Stimulated activated effector memory CD8-positive, alpha-beta T cell treated with anti-CD3 and anti-CD28 coated beads, Interleukin-12 subunit alpha, Interleukin-12 subunit beta, amount 100 ng/mL, for 72 hours (primary cell): ENCODE measurements around the gene RORC.
A peak's percentile ranks its signal among the peaks of the same experiment; 100 is the strongest.
"Not testable (repeated sequence)": the region's sequence is repeated elsewhere in the genome, so short reads cannot be mapped to it uniquely, and the experiment has no call there.

ENCODE experiments used
- ATAC-seq: fragments of 150-1000 bp; cut with Tn5 transposase; 2 replicates; pipeline ENCODE4 v1.10.0; 2021
- DNase-seq, 2 donors: peaks; one replicate each; pipeline ENCODE4 v3.0.0; 2021 to 2022; ENCODE audit warnings: low spot score in 2 of 2
- H3K27ac Mint-ChIP-seq: one replicate; pipeline ENCODE4 v1.8.0; 2022; ENCODE audit warnings: mild to moderate bottlenecking, mixed read lengths
- H3K36me3 Mint-ChIP-seq: one replicate; pipeline ENCODE4 v1.8.0; 2022; ENCODE audit warnings: mild to moderate bottlenecking, mixed read lengths
- H3K4me1 Mint-ChIP-seq: one replicate; pipeline ENCODE4 v1.8.0; 2022; ENCODE audit warnings: mixed read lengths
- H3K4me3 Mint-ChIP-seq: one replicate; pipeline ENCODE4 v1.8.0; 2022; ENCODE audit warnings: mild to moderate bottlenecking, mixed read lengths
- H3K9me3 Mint-ChIP-seq: one replicate; pipeline ENCODE4 v1.8.0; 2022; ENCODE audit warnings: mixed read lengths

RORC gene

DNA sequence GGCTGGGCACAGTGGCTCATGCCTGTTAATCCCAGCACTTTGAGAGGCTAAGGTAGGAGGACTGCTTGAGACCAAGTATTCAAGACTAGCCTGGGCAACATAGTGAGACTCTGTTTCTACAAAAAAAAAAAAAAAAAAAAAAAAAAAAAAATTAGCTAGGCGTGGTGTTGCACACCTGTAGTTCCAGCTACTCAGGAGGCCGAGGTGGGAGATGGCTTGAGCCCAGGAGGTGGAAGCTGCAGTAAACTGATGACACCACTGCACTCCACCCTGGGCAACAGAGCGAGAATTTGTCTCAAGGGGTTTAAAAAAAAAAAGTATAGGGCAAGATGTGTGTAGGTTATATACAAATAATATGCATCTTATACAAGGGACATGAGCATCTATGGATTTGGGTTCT lies 43.9 kb downstream of the RORC start:
- DNase-seq, result no peak
- H3K27ac Mint-ChIP-seq, result no peak overlapping the region
- H3K4me3 Mint-ChIP-seq, result no peak overlapping the region
- H3K9me3 Mint-ChIP-seq, result no peaks in the 10 kb centered on the region
- peaks cover 30% of the 10 kb centered on the region for H3K4me1 Mint-ChIP-seq
- ATAC-seq, result no peak
- H3K36me3 Mint-ChIP-seq, result peaks cover 15% of the 10 kb centered on the region

DNA sequence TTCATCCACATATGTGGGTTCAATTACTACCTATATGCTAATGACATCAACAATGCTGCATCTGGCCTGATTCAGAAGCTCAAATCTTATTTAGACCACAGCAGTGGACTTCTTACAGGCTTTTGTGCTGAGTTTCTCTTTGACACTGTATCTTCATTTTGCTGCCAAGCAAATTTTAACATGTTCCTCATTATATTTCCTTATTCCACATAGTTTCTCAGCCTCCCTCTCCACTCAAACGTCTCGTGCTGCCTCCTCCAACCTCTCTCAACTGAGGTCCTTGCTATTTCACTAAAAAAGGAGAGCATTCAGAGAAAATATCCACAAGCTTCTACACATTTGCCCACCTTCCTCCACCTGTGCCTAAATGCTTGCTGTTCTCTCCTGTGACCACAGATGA lies 47.8 kb downstream of the RORC start:
- peaks cover 4% of the 10 kb centered on the region for H3K4me1 Mint-ChIP-seq
- no peak for ATAC-seq
- no peak overlapping the region for H3K4me3 Mint-ChIP-seq
- no peak overlapping the region for H3K27ac Mint-ChIP-seq
- no peak for DNase-seq
- peaks cover 36% of the 10 kb centered on the region for H3K36me3 Mint-ChIP-seq
- no peaks in the 10 kb centered on the region for H3K9me3 Mint-ChIP-seq

DNA sequence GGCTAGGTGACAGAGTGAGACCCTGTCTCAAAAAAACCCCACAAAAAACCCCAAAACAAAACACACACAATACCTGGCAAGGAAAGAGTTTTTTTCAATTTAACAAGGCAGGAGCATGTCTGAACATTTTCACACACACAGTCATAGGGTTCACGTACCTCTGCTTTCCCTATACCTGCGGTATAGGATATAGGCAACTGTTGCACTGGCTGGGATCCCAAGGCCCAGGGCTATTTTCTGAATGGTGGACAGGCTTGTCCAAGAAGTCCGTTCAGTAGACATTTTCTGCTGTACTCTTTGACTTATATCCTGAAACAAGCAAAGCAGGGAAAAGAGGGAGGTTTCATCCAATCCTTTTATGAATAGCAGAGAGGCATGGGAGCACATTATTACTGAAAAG lies 48.9 kb downstream of the RORC start:
- no peaks in the 10 kb centered on the region for H3K4me1 Mint-ChIP-seq
- H3K4me3 Mint-ChIP-seq, result no peak overlapping the region
- H3K9me3 Mint-ChIP-seq, result no peaks in the 10 kb centered on the region
- H3K36me3 Mint-ChIP-seq, result peaks cover 46% of the 10 kb centered on the region
- DNase-seq, result no peak
- no peak for ATAC-seq
- H3K27ac Mint-ChIP-seq, result no peak overlapping the region

DNA sequence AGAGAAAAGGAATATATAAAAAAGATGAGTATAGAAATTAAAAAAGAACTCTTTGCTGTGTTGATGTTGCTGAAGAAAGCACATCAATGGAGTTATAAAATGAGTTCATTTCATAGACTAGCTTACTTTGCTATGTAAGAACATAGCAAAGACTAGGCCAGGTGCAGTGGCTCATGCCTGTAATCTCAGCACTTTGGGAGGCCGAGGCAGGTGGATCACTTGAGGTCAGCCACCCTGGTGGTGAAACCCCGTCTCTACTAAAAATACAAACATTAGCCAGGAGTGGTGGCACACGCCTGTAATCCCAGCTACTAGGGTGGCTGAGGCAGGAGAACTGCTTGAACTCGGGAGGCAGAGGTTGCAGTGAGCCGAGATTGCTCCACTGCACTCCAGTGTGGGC lies 49.6 kb downstream of the RORC start:
- not testable (repeated sequence) for H3K9me3 Mint-ChIP-seq, DNase-seq, ATAC-seq, H3K27ac Mint-ChIP-seq, H3K4me3 Mint-ChIP-seq, H3K4me1 Mint-ChIP-seq
- H3K36me3 Mint-ChIP-seq, result peaks cover 53% of the 10 kb centered on the region

DNA sequence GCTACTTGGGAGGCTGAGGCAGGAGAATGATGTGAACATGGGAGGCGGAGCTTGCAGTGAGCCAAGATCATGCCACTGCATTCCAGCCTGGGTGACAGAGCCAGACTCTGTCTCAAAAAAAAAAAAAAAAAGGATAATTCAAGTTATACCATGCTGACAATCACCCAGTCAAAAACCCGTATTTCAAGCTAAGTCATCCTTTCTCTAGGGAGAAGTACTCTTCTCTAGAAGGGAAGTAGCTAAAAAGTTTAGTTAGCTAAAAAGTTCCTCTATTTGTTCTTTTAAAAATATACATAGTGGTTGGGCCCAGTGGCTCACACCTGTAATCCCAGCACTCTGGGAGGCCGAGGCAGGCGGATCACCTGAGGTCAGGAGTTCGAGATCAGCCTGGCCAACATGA lies 50.9 kb downstream of the RORC start:
- not testable (repeated sequence) for H3K4me1 Mint-ChIP-seq, H3K9me3 Mint-ChIP-seq, DNase-seq, H3K4me3 Mint-ChIP-seq, H3K27ac Mint-ChIP-seq, ATAC-seq
- peaks cover 65% of the 10 kb centered on the region for H3K36me3 Mint-ChIP-seq

DNA sequence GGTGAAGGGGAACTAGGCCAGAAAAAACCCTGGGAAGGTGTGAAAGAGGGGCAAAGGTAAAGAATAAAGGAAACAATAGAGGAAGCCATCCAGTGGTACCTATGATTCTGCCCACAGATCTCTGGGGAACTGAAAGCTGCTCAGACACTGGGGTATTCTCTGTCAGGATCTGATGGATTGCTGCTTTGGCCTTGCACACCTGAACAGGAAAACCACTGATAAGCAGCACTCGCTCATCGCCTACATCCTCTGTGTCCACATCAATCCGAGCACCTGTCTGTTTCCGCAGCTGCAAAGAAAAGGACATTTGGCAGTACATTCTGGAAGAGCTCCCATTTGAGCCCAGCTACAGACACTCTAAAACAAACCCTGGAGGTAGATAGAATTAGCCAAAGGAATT lies 51.8 kb downstream of the RORC start:
- Mint-ChIP-seq H3K4me3 (no peak overlapping the region), H3K4me1 (no peaks in the 10 kb centered on the region), H3K9me3 (no peaks in the 10 kb centered on the region), H3K27ac (no peak overlapping the region), H3K36me3 (peaks cover 74% of the 10 kb centered on the region)
- DNase-seq, result no peak
- ATAC-seq, result no peak

DNA sequence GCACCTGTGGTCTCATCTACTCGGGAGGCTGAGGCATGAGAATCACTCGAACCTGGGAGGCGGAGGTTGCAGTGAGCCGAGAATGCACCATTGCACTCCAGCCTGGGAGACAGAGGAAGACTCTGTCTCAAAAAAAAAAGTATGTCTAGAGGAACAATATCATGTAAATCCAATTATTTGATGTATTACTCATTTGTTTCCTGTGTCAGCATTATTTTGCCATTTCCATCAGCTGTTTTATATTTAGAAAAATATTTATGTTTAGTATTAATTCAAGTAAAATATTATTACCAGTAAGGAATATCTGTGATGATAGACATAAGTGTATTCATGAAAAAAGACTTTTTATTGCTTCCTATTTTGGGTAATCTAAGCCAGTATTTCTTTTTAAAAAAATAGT lies 54.3 kb downstream of the RORC start:
- Mint-ChIP-seq H3K9me3 (no peaks in the 10 kb centered on the region), H3K4me1 (no peaks in the 10 kb centered on the region), H3K36me3 (peaks cover 93% of the 10 kb centered on the region), H3K27ac (no peak overlapping the region), H3K4me3 (no peak overlapping the region)
- DNase-seq (no peak), ATAC-seq (no peak)

DNA sequence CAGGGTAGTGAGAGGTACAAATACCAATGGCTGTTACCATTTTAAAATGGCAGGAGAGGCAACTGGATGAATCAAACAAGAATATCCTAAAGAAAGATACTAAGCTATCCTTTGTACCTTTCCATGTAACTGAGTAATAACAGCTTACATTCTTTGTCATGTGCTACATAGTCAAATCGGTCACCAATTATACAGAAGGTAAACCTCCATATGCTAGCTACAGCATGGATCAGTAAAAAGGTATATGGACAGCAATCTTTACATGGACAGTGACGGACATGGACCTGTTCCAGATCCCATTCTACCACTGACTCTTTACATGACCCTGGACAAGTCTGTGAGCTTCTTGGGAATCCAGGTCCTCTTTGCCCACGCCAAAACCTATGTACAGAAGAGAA lies 54.9 kb downstream of the RORC start:
- no peak overlapping the region for H3K4me3 Mint-ChIP-seq
- H3K4me1 Mint-ChIP-seq, result no peaks in the 10 kb centered on the region
- no peak overlapping the region for H3K27ac Mint-ChIP-seq
- ATAC-seq (no peak), DNase-seq (no peak)
- H3K36me3 Mint-ChIP-seq, result peaks cover 86% of the 10 kb centered on the region
- H3K9me3 Mint-ChIP-seq, result no peaks in the 10 kb centered on the region

DNA sequence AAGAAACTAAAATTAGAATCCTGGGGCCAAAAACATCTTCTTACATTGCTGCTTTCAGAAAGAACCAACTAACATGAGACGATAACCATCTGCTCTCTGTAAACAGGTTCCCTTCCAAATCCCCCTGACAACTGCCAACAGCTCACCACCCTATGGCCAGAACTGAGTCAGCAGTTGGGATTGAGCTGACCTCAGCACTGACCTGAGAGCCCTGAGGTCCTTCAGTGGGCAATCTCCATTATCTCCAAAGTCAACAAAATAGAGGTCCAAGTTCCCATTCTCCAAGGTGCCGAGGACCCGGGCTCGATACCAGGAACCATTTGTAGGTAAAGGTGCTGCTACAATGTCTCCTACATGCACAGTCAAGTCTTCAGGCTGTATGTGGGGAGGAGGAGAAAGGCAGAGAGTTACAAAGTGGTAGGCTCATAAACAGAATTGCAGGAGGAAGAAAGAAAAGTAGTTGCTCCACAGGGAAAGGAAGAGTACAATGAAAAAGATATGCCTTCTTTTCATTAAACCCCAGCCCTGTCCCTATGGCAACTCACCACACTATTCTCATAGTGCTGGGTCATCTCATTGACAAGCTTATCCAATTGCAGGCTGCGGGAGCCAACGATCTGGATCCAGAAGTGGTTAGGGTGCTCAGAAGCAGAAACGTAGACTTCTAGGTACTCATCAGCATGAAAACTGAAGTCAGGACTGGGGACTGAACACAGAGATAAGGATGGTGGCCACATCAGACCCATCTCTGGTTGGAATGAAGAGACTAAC lies 55.5 kb downstream of the RORC start:
- no peak for ATAC-seq
- peaks cover 80% of the 10 kb centered on the region for H3K36me3 Mint-ChIP-seq
- no peaks in the 10 kb centered on the region for H3K9me3 Mint-ChIP-seq
- no peak overlapping the region for H3K4me3 Mint-ChIP-seq
- H3K4me1 Mint-ChIP-seq, result no peaks in the 10 kb centered on the region
- H3K27ac Mint-ChIP-seq, result peak overlapping the region; percentile 45
- DNase-seq, result no peak

DNA sequence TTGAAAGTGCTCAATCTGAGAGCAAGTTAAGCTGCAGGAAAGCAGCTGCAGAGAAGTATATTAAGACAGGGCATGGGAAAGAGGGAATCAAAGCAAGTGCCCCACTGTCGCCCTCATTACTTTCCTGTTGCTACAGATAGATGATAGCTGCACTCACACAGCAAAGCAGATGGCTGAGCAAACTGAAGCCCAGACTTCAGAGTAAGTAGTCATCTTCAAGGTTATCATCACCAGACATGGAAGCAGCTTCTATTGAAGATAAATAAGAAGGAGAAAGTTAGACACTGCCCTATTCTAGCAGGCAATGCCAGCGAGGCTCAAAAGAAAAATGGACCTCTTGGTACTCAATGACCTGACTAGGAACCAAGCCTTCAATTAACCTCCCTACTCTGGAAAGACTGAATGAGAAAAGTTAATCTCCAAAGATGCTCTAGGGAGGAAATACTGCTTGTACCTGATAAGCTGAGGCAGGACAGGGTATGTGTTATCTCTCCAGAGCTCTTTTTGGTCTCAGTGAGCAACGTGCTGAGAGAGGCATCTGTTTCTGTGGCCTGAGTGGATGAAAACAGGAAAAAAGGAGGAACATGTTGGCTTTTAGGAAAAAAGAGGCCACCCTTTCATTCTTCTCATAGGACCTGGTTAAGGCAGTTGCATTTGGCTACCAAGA lies 57.2 kb downstream of the RORC start:
- Mint-ChIP-seq H3K4me1 (no peaks in the 10 kb centered on the region), H3K27ac (no peak overlapping the region), H3K9me3 (no peaks in the 10 kb centered on the region), H3K4me3 (no peak overlapping the region), H3K36me3 (peaks cover 64% of the 10 kb centered on the region)
- no peak for ATAC-seq
- DNase-seq, result no peak

DNA sequence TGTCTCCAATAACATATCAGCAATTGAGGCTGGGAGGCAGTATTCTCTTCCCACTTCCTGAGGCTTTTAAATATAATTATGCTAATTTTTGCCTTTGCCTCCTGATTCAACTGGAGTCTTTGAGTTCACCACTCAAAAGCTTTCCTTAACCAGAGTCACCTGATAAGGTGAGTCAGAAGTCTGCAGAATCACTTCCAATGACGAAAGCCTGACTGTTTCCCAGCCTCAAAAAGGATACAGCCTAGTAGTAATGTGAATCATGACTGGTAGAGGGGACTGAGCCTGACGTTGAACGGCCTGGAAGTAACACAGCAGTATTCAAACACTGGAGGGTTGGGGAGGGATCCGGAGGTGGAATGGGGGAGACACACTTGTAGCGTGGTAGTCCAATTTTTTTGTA lies 57.9 kb downstream of the RORC start:
- peaks cover 57% of the 10 kb centered on the region for H3K36me3 Mint-ChIP-seq
- H3K27ac Mint-ChIP-seq, result no peak overlapping the region
- no peaks in the 10 kb centered on the region for H3K9me3 Mint-ChIP-seq
- no peak overlapping the region for H3K4me3 Mint-ChIP-seq
- H3K4me1 Mint-ChIP-seq, result no peaks in the 10 kb centered on the region
- ATAC-seq (peak; percentile 34), DNase-seq (no peak)

DNA sequence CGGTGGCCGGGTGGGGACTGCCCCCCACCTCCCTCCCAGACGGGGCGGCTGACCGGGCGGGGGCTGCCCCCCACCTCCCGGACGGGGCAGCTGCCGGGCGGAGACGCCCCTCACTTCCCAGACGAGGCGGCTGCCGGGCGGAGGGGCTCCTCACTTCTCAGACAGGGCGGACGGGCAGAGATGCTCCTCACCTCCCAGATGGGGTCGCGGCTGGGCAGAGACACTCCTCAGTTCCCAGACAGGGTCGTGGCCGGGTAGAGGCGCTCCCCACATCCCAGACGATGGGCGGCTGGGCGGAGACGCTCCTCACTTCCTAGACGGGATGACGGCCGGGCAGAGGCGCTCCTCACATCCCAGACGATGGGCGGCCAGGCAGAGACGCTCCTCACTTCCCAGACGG lies 62.3 kb downstream of the RORC start:
- H3K27ac Mint-ChIP-seq, DNase-seq, H3K4me1 Mint-ChIP-seq, H3K4me3 Mint-ChIP-seq, H3K9me3 Mint-ChIP-seq, ATAC-seq: not testable (repeated sequence)
- peaks cover 18% of the 10 kb centered on the region for H3K36me3 Mint-ChIP-seq

DNA sequence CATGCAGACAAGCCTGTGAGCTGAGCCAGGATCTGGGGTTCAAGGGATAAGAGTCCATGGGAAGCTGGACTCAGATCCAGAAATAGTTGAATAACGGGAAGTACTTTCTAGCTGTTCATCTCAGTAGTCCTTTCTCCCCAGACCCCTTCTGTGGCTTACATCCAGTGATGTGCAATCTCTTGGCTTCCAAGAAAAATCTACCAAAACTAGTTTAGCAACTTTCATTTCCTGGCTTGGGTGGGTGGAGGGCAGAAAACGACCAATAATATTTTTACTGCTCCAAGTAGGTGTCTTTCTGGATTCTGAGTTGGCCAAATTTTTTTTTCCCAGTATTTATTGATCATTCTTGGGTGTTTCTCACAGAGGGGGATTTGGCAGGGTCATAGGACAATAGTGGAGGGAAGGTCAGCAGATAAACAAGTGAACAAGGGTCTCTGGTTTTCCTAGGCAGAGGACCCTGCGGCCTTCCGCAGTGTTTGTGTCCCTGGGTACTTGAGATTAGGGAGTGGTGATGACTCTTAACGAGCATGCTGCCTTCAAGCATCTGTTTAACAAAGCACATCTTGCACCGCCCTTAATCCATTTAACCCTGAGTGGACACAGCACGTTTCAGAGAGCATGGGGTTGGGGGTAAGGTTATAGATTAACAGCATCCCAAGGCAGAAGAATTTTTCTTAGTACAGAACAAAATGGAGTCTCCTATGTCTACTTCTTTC lies 63.1 kb downstream of the RORC start:
- not testable (repeated sequence) for ATAC-seq, H3K4me3 Mint-ChIP-seq, H3K9me3 Mint-ChIP-seq, DNase-seq
- peaks cover 14% of the 10 kb centered on the region for H3K36me3 Mint-ChIP-seq
- peak overlapping the region; percentile 20 for H3K27ac Mint-ChIP-seq
- peaks cover 11% of the 10 kb centered on the region for H3K4me1 Mint-ChIP-seq

DNA sequence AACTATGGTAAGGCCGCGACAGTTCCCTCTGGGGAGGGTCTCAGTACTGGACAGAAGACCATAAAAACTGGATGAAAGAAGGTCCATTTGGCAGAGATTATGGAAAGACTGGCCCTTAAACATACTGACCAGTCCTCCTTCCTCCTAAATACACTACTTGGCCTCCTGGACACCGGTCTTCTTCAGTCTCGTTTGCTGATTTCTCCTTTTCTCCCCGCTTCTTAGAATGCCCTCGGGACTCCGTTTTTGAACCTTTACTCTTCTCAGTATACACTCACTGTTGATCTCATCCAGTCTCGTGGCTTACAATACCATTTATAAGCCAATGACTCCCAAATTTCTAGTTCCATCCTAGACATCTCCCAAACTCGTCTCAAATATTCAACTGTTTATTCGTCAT lies 67.6 kb downstream of the RORC start:
- Mint-ChIP-seq H3K27ac (peak overlapping the region; percentile 98), H3K36me3 (peaks cover 48% of the 10 kb centered on the region), H3K4me3 (peak overlapping the region; percentile 94), H3K9me3 (no peaks in the 10 kb centered on the region), H3K4me1 (peaks cover 29% of the 10 kb centered on the region)
- ATAC-seq (no peak), DNase-seq (no peak)

DNA sequence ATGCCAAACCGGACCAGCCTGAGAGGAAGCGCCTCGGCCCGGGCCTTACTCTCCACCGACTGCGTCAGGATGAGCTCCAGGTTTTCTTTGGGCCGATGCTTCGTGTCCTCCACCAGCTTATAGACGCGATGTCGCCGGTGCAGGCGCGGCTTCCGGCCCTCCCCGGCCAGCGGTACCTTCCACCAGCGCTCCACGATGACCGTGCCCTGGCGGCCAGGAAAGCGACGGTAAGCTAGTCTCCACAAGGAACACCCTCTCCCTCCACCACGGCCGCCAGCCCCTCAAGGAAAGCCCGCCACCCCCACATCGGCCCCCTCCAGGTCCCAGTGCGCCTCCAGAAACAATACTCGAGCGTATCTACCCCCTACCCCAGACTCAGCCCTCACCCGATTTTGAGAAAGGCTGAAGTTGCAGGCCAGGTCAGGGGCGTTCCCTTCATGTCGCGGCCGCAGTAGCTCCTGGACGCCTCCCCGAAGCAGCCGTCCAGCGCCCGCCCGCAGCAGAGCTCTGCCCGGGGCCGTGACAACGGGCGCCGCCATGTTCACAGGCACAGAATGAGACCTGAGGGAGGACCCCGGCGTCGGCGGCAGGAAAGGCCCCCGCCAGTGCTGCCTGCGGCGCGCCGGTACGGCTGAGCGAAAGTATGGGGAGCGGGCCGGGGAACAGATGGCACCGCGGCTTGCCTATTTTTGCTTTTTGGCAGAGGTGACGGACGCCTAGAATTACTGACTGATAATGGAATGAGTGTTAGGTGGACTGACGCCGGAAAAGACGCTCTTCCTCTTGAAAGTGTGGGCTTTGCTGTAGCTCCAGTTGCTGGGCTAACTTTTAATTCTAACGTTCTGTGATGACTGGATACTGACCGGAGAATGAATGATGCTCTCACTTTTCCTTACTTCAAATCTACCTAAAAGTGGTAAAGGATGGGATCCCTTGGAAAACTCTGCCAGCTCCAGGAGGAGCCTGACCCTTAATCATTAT lies 68.4 kb downstream of the RORC start, which contains the start of gene MRPL9:
Gene MRPL9 (minus strand): TSS at position 556 of the 981 bp plus-strand sequence. CDS start 17 bp downstream, at position 539.
- DNase-seq, result peak; percentile 73 to 90
- peaks cover 56% of the 10 kb centered on the region for H3K36me3 Mint-ChIP-seq
- peak; percentile 99 for ATAC-seq
- peaks cover 29% of the 10 kb centered on the region for H3K4me1 Mint-ChIP-seq
- H3K4me3 Mint-ChIP-seq, result peak within 1 kb of the TSS; percentile 94
- H3K9me3 Mint-ChIP-seq, result no peaks in the 10 kb centered on the region
- H3K27ac Mint-ChIP-seq, result peak within 1 kb of the TSS; percentile 98
